H1 (cell line): ENCODE data around the gene ALK.
A peak's percentile ranks its signal among the peaks of the same experiment; 100 is the strongest.

ENCODE experiments used
- CBX5 ChIP-seq: fragments of 300-800, 300-1000 bp; sonication (generic); IDR thresholded peaks from 2 replicates; pipeline ENCODE4 v1.7.1; 2016; ENCODE audit warnings: antibody characterized with exemption, low read length, low read depth
- CEBPB ChIP-seq: IDR thresholded peaks from 2 replicates; pipeline ENCODE4 v1.6.1; 2012; ENCODE audit warnings: low read depth, low read length
- EGR1 ChIP-seq: IDR thresholded peaks from 2 replicates; pipeline ENCODE4 v1.6.1; 2011; ENCODE audit warnings: low read depth, low read length, borderline replicate concordance
- EP300 ChIP-seq, 2 experiments: IDR thresholded peaks; 1 replicate in 1 of 2; 2 replicates in 1 of 2; pipeline ENCODE4 v1.6.1; 2011 to 2012; ENCODE audit warnings: low read depth in 2 of 2, low read length in 2 of 2, mild to moderate bottlenecking in 2 of 2, borderline replicate concordance in 1 of 2, inconsistent platforms in 1 of 2, moderate library complexity in 1 of 2
- EZH2 ChIP-seq: fragments of 200-600 bp; sonication (generic); IDR thresholded peaks from 2 replicates; pipeline ENCODE4 v1.7.1; 2012; ENCODE audit warnings: low read depth, mild to moderate bottlenecking, moderate library complexity, low read length, inconsistent platforms; ENCODE audit not compliant: severe bottlenecking
- GTF2F1 ChIP-seq: IDR thresholded peaks from 2 replicates; pipeline ENCODE4 v1.6.1; 2012; ENCODE audit warnings: low read depth, low read length, improper control_type of control experiment, borderline replicate concordance
- JUND ChIP-seq: IDR thresholded peaks from 2 replicates; pipeline ENCODE4 v1.6.1; 2011; ENCODE audit warnings: mild to moderate bottlenecking, improper control_type of control experiment, low read length
- MAFK ChIP-seq: IDR thresholded peaks from 2 replicates; pipeline ENCODE4 v1.6.1; 2012; ENCODE audit warnings: low read depth, mild to moderate bottlenecking, improper control_type of control experiment, low read length
- PHF8 ChIP-seq: fragments of 200-600 bp; sonication (generic); conservative IDR thresholded peaks from 2 replicates; pipeline ENCODE4 v1.7.1; 2012; ENCODE audit warnings: low read depth, mild to moderate bottlenecking, inconsistent platforms, low read length, moderate library complexity
- POLR2A ChIP-seq, 2 experiments: IDR thresholded peaks; 1 replicate in 1 of 2; 2 replicates in 1 of 2; pipeline ENCODE4 v1.6.1; 2011; ENCODE audit warnings: low read depth in 2 of 2, low read length in 2 of 2, mild to moderate bottlenecking in 2 of 2; ENCODE audit errors: control extremely low read depth in 1 of 2
- POLR2AphosphoS5 ChIP-seq: IDR thresholded peaks from 2 replicates; pipeline ENCODE4 v1.6.1; 2011; ENCODE audit warnings: low read depth, low read length
- SAP30 ChIP-seq: fragments of 300-600 bp; sonication (generic); IDR thresholded peaks from 2 replicates; pipeline ENCODE4 v1.7.1; 2012; ENCODE audit warnings: low read length, moderate library complexity, mild to moderate bottlenecking, inconsistent platforms; ENCODE audit not compliant: insufficient read depth, insufficient replicate concordance
- TF ChIP-seq, protein P1 (sequence below), 3 experiments: IDR thresholded peaks; 1 replicate in 2 of 3; 2 replicates in 1 of 3; pipeline versions ENCODE4 v1.5.1 to v1.6.1; 2011; ENCODE audit warnings: low read length in 3 of 3, mild to moderate bottlenecking in 3 of 3, inconsistent platforms in 2 of 3, low read depth in 1 of 3, moderate library complexity in 1 of 3; ENCODE audit not compliant: insufficient read depth in 1 of 3; ENCODE audit errors: control extremely low read depth in 1 of 3

GRCh38 chr2:29309090-29310029 lies 612.0 kb downstream of the ALK start:
- TF ChIP-seq, protein P1, sequence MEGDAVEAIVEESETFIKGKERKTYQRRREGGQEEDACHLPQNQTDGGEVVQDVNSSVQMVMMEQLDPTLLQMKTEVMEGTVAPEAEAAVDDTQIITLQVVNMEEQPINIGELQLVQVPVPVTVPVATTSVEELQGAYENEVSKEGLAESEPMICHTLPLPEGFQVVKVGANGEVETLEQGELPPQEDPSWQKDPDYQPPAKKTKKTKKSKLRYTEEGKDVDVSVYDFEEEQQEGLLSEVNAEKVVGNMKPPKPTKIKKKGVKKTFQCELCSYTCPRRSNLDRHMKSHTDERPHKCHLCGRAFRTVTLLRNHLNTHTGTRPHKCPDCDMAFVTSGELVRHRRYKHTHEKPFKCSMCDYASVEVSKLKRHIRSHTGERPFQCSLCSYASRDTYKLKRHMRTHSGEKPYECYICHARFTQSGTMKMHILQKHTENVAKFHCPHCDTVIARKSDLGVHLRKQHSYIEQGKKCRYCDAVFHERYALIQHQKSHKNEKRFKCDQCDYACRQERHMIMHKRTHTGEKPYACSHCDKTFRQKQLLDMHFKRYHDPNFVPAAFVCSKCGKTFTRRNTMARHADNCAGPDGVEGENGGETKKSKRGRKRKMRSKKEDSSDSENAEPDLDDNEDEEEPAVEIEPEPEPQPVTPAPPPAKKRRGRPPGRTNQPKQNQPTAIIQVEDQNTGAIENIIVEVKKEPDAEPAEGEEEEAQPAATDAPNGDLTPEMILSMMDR (IDR thresholded peaks at IDR 0.05; ENCODE audit: control extremely low read depth in 1 of 3, insufficient read depth in 1 of 3, low read depth in 1 of 3, low read length in 3 of 3) = peak; percentile 43 to 85 (median 67)
- no peak for TF ChIP-seq PHF8
- TF ChIP-seq SAP30 = no peak
- no peak for TF ChIP-seq JUND
- no peak for TF ChIP-seq POLR2AphosphoS5
- TF ChIP-seq CEBPB = 0 out of 2 replicates have a peak, but pooled peaks have one; percentile 39
- TF ChIP-seq EZH2 = no peak
- no peak for TF ChIP-seq EGR1
- no peak for TF ChIP-seq EP300 (IDR thresholded peaks at IDR 0.05; ENCODE audit: borderline replicate concordance in 1 of 2, low read depth in 2 of 2, low read length in 2 of 2)
- no peak for TF ChIP-seq MAFK
- no peak for TF ChIP-seq GTF2F1
- no peak for TF ChIP-seq CBX5
- no peak for TF ChIP-seq POLR2A (IDR thresholded peaks at IDR 0.05; ENCODE audit: control extremely low read depth in 1 of 2, low read depth in 2 of 2, low read length in 2 of 2)
